VCaP (cell line): ENCODE measurements around the gene ARHGAP22.

Source experiments
- H3K27ac ChIP-seq: fragments of 450-650 bp; 2 replicates; pipeline ENCODE4 v1.5.1; 2017
- CTCF ChIP-seq: fragments of 450-650 bp; conservative IDR thresholded peaks from 2 replicates; pipeline ENCODE4 v1.5.1; 2017; ENCODE audit warnings: mild to moderate bottlenecking, moderate library complexity

Gene ARHGAP22, protein sequence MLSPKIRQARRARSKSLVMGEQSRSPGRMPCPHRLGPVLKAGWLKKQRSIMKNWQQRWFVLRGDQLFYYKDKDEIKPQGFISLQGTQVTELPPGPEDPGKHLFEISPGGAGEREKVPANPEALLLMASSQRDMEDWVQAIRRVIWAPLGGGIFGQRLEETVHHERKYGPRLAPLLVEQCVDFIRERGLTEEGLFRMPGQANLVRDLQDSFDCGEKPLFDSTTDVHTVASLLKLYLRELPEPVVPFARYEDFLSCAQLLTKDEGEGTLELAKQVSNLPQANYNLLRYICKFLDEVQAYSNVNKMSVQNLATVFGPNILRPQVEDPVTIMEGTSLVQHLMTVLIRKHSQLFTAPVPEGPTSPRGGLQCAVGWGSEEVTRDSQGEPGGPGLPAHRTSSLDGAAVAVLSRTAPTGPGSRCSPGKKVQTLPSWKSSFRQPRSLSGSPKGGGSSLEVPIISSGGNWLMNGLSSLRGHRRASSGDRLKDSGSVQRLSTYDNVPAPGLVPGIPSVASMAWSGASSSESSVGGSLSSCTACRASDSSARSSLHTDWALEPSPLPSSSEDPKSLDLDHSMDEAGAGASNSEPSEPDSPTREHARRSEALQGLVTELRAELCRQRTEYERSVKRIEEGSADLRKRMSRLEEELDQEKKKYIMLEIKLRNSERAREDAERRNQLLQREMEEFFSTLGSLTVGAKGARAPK

GRCh38 chr10:48604991-48605508 lies at the start of gene ARHGAP22:
Gene ARHGAP22 (minus strand): TSS chr10:48605073. CDS start chr10:48604796, 277 bp downstream.
- no peak for TF ChIP-seq CTCF
- peak within 1 kb of the TSS; percentile 28; the same call in 1 of the 2 replicates for H3K27ac ChIP-seq

DNA sequence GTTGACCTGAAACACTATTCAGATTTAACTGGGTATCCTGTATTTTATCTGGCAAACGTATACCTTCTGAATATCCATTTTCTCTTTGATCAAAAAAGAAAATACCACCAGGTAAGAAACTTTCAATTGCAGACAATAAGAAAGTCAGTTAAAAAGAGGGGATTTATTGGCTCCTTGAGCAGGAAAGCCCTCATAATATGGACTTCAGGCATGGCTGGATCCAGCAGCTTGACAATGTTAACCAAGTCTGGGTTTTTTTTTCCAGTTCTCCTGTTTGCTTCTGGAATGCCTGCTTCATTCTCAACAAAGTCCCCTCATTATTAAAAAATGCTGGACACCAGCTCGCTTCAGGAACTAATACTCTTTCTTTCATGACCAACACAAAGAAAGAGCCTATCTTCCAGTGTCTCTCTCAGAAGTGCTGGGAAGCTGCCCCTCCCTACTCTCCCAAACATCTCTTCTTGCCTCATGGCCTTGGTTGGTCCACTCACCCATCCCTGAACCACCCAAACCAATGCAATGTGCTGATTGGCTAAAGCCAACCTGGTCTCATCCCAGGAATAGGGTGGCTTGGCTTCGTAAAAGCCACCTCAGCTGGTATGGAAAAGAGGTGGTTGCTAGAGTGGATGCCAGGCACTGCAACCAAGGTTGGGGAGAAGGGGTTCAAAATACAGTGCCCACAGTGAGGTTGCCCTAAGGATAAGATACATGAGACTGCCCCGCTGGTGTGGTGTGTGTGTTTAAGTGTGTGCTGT lies 49.2 kb upstream of the ARHGAP22 start:
- no peak overlapping the region for H3K27ac ChIP-seq

DNA sequence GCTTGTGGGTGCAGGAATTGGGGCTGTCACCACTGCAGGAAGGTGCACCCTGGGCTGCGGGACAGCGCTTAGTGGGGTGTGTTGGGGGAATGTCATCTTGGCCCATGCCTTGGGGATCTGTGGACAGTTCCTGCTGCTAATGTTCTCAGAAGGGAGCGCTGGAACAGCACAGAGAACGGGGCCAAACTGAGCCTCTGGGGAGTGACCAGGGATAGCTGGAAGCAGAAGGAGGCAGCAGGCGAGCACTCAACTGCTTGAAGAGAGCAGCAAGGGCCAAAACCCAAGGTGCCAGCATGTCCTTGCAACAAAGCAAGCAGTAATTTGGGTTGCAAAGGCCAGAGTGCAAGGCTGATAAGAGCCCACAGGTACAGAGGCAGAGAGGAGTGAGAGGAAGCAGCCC lies 48.5 kb upstream of the ARHGAP22 start:
- TF ChIP-seq CTCF = no peak
- no peak overlapping the region for H3K27ac ChIP-seq

More for the DNA sequence above, 49.2 kb upstream of the ARHGAP22 start:
- no peak for TF ChIP-seq CTCF

GRCh38 chr10:48652344-48652743 lies 47.5 kb upstream of the ARHGAP22 start:
- no peak for TF ChIP-seq CTCF
- H3K27ac ChIP-seq = no peak overlapping the region

- no peak for TF ChIP-seq CTCF
- no peak overlapping the region for H3K27ac ChIP-seq
Measured at GRCh38 chr10:48651839-48652238, 47.0 kb upstream of the ARHGAP22 start.

DNA sequence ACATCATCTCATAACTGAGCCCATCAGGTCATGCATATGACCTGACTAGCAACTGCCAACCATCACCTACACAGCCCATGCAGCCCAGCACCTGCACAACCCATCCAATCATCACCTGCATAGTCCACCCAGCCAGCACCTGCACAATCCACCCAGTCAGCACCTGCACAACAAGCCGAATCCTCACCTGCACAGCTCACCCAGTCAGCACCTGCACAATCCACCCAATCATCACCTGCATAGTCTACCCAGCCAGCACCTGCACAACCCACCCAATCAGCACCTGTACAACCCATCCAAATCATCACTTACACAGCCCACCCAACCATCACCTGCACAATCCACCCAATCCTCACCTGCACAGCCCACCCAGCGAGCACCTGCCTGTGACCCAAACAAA lies 46.4 kb upstream of the ARHGAP22 start:
- TF ChIP-seq CTCF = no peak
- H3K27ac ChIP-seq = no peak overlapping the region
